SU-DHL-6 (cell line): ENCODE results near the gene BLOC1S1.

Source experiments
- CTCF ChIP-seq: fragments of 200-600 bp; sonication (generic); IDR thresholded peaks from one replicate; pipeline ENCODE4 v1.5.1; 2017; ENCODE audit warnings: antibody characterized with exemption, mild to moderate bottlenecking, low read length, moderate library complexity; ENCODE audit not compliant: insufficient read depth, poor library complexity, severe bottlenecking
- EZH2phosphoT487 ChIP-seq: fragments of 200-600 bp; sonication (generic), shearing (Covaris generic); conservative IDR thresholded peaks from 2 replicates; pipeline ENCODE4 v1.6.1; 2018; ENCODE audit warnings: mild to moderate bottlenecking, antibody characterized with exemption, low read length, moderate library complexity, mixed read lengths

- TF ChIP-seq CTCF (no peak), EZH2phosphoT487 (no peak)
These were observed 27.8 kb downstream of the BLOC1S1 start for GRCh38 chr12:55743406-55744339.
